ENCODE results near the gene CORO6. TPM values are rescaled to one million over a fixed set of nuclear protein-coding genes. Genes with fewer than 3 reads are reported as not detected.

Gene CORO6
- total and polyA plus RNA-seq, 2 of the 13 experiments (the other 11 are each of a cell fraction or from before 2014, with no cell fraction given) = 0.42 to 0.82 TPM

- TF ChIP-seq GMEB2 (CRISPR knock-in tag; IDR thresholded peaks at IDR 0.05; ENCODE audit: low read depth) (no peak), SIN3A (IDR thresholded peaks at IDR 0.05; ENCODE audit: borderline replicate concordance, low read depth, low read length) (0 out of 2 replicates have a peak, but pooled peaks have one; percentile 63), TEAD2 (CRISPR knock-in tag; IDR thresholded peaks at IDR 0.05) (no peak), RNF219 (CRISPR knock-in tag; IDR thresholded peaks at IDR 0.05) (no peak), FOXO4 (CRISPR knock-in tag; conservative IDR thresholded peaks at IDR 0.05) (no peak), YEATS4 (CRISPR knock-in tag; IDR thresholded peaks at IDR 0.05; ENCODE audit: borderline replicate concordance) (no peak), THRA (CRISPR knock-in tag; IDR thresholded peaks at IDR 0.05; ENCODE audit: borderline replicate concordance) (no peak), KLF11 (CRISPR knock-in tag; IDR thresholded peaks at IDR 0.05) (no peak), ZNF276 (CRISPR knock-in tag; IDR thresholded peaks at IDR 0.05; ENCODE audit: low read depth) (no peak), ZNF616 (CRISPR knock-in tag; IDR thresholded peaks at IDR 0.05; ENCODE audit: low read depth) (no peak; the same call in 1 of the 2 replicates), RXRB (CRISPR knock-in tag; IDR thresholded peaks at IDR 0.05; ENCODE audit: borderline replicate concordance) (no peak), ZBTB38 (CRISPR knock-in tag; IDR thresholded peaks at IDR 0.05) (no peak), ZNF292 (CRISPR knock-in tag; IDR thresholded peaks at IDR 0.05; ENCODE audit: borderline replicate concordance, low read depth) (no peak), TRAFD1 (CRISPR knock-in tag; IDR thresholded peaks at IDR 0.05; ENCODE audit: borderline replicate concordance) (no peak), ZNF614 (CRISPR knock-in tag; IDR thresholded peaks at IDR 0.05; ENCODE audit: borderline replicate concordance) (no peak), GABPA (IDR thresholded peaks at IDR 0.05; ENCODE audit: low read depth, low read length) (peak; percentile 30), GABPA (CRISPR knock-in tag; IDR thresholded peaks at IDR 0.05; ENCODE audit: low read depth) (no peak), ZNF264 (CRISPR knock-in tag; IDR thresholded peaks at IDR 0.05) (no peak)
Observed at GRCh38 chr17:29589524-29590410, 32.9 kb downstream of the CORO6 start, which contains the start of gene GIT1 (continued).
